Vagina (tissue), 2 donors: ENCODE results near the gene SDHAF4.

Source experiments
- CTCF ChIP-seq, 3 experiments: fragments of 450-650 bp in 2 of 3; fragments of 200-600 bp in 1 of 3; sonication (generic) in 1 of 3; IDR thresholded peaks; one replicate each; pipeline ENCODE4 v1.5.1; 2017 to 2019; ENCODE audit warnings: antibody characterized with exemption in 3 of 3, mild to moderate bottlenecking in 2 of 3, moderate library complexity in 2 of 3
- POLR2AphosphoS5 ChIP-seq, 2 donors: sonication (generic); formaldehyde crosslinking; IDR thresholded peaks; one replicate each; pipeline ENCODE4 v1.9.0; 2017; ENCODE audit warnings: antibody characterized with exemption in 2 of 2, mild to moderate bottlenecking in 2 of 2, low read depth in 1 of 2; ENCODE audit not compliant: insufficient read depth in 1 of 2

GRCh38 chr6:70627500-70628254 is 60.9 kb downstream of the SDHAF4 start:
- no peak for TF ChIP-seq CTCF (IDR thresholded peaks at IDR 0.05)
- no peak for TF ChIP-seq POLR2AphosphoS5 (IDR thresholded peaks at IDR 0.05; ENCODE audit: insufficient read depth in 1 of 2, low read depth in 1 of 2)
